Measurements from ENCODE around the gene CEP162. TPM values are rescaled to one million over a fixed set of nuclear protein-coding genes. Genes with fewer than 3 reads are reported as not detected.
A peak's percentile ranks its signal among the peaks of the same experiment; 100 is the strongest.
"Not testable (repeated sequence)": the region's sequence is repeated elsewhere in the genome, so short reads cannot be mapped to it uniquely, and the experiment has no call there.

The CEP162 gene
- total RNA-seq, 2 donors from 2014 or later: 8.0 to 8.5 TPM

DNA sequence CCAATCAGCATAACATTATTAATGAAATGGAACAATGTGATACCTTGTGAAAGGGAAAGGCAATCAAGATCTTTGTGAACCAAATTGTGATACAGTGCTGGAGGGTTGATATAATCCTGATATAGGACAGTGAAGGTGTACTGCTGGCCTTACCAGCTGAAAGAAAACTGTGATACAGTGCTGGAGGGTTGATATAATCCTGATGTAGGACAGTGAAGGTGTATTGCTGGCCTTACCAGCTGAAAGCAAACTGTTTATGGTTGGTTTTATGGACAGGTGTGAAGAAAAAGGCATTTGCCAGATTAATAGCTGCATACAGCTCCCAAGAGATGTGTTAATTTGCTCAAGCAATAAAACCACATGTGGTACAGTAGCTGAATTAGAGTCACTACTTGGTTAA, 119.9 kb downstream of the CEP162 start:
- ATAC-seq (no peak), DNase-seq (no peak)
- intact Hi-C loops (cut with DNase I, micrococcal nuclease): no loop called here

- ATAC-seq; intact Hi-C loops (cut with DNase I, micrococcal nuclease); DNase-seq: not testable (repeated sequence)
These were observed 122.1 kb downstream of the CEP162 start for GRCh38 chr6:84105215-84105924.

- ATAC-seq (no peak), DNase-seq (no peak)
- intact Hi-C loops (cut with DNase I, micrococcal nuclease): no loop called here
These were observed 124.4 kb downstream of the CEP162 start for GRCh38 chr6:84103029-84103428.

DNA sequence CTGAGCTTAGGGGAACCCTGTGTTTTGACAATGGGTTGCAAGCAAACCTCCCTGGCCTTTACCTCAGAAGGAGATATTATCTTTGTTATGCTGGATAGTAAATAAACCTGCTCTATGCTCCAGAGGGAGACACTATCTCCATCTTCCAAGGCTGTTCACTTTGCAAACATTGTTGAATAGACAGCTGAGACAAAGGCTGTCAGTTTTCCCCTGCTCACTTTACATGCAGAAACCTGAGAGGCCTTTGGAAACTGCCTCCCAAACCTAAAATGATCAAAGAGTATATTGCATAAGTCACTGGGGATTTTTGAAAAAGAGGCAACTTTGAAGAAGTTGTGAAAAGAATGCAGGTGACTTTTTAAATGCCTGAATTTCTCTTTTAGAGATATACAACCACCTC, 132.3 kb downstream of the CEP162 start:
- ATAC-seq: no peak
- intact Hi-C loops (cut with DNase I, micrococcal nuclease): no loop called here

DNA sequence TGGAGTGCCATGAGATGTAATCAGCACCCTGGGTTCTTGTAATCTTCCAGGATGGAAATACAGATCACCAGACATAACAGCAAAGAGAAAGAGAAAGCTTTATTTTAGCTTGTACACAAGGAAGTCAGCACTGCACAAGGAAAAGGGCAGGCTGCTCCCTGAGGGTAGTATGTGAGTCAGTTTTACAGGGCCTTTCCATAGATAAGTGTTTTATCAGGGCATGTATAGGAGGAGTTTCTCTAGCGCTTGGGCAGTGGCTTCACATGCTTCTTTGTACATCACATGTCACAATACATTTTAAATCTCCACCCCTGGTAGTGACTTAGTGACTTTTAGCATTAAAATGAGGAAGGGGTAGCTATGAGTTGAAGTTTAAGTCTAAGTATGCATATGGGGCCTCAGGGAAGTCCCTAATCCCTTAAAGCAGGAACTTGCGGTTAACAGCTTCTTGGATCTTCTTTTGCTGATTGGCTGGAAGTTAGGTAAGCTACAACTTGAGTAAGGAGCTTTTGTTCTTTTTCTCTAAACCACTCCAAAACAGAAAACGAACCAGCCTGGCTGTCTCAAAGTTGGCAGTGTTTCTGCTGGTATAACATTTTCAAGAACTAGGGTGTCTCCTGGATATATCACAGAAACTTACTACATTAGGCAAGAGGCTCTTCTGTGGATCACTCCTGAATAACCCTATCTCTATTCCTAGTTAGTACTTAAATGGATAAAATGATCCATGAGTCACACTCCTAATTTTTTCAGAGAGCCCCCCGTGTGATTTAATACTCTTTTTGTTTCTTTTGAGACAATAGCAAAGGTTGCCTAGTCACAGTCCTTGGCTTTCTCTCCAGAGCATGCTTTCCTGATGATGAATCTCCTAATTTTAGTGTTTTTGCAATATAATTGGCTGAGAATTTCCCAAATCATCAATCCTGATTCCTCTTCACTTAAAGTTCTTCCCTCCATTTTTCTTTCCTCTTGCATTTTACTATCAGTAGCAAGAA, 133.7 kb downstream of the CEP162 start:
- ATAC-seq: peak; percentile 99
- intact Hi-C loops (cut with DNase I, micrococcal nuclease): no loop called here

More for the DNA sequence above, 132.3 kb downstream of the CEP162 start:
- DNase-seq: no peak

GRCh38 chr6:84089552-84089951, 137.9 kb downstream of the CEP162 start:
- DNase-seq (no peak), ATAC-seq (no peak)

More for the DNA sequence above, 133.7 kb downstream of the CEP162 start:
- no peak for DNase-seq

GRCh38 chr6:84089081-84089480, 138.4 kb downstream of the CEP162 start:
- intact Hi-C loops (cut with DNase I, micrococcal nuclease): no loop called here
- DNase-seq: no peak
- no peak for ATAC-seq

More at GRCh38 chr6:84089552-84089951, 137.9 kb downstream of the CEP162 start:
- intact Hi-C loops (cut with DNase I, micrococcal nuclease): no loop called here

GRCh38 chr6:84086545-84087429, 140.7 kb downstream of the CEP162 start:
- intact Hi-C loops (cut with DNase I, micrococcal nuclease): no loop called here
- no peak for ATAC-seq
- no peak for DNase-seq

DNA sequence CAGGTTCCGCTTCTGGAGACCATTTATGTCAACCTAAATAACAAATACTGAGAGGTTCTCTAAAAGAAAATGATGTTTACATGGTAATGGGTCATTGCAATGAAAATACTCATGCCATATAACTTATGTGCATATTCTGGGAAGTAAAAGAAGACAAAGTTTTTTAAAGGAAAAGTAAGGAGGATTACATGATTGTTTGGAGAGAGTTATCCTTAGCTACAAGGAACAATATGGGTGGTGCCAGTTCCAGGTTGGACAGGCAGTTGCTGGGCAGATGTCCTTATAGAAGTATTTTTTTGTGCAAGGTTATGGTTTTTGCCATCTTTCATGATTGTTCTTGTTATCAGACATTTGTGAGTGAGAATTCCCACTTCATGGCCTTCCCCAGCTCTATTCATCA, 141.4 kb downstream of the CEP162 start:
- intact Hi-C loops (cut with DNase I, micrococcal nuclease): no loop called here
- ATAC-seq (no peak), DNase-seq (no peak)

- intact Hi-C loops (cut with DNase I, micrococcal nuclease); ATAC-seq; DNase-seq: not testable (repeated sequence)
These were observed 142.7 kb downstream of the CEP162 start for GRCh38 chr6:84084705-84085104.

GRCh38 chr6:84082689-84083265, 144.7 kb downstream of the CEP162 start:
- ATAC-seq (no peak), DNase-seq (no peak)
- intact Hi-C loops (cut with DNase I, micrococcal nuclease): no loop called here

DNA sequence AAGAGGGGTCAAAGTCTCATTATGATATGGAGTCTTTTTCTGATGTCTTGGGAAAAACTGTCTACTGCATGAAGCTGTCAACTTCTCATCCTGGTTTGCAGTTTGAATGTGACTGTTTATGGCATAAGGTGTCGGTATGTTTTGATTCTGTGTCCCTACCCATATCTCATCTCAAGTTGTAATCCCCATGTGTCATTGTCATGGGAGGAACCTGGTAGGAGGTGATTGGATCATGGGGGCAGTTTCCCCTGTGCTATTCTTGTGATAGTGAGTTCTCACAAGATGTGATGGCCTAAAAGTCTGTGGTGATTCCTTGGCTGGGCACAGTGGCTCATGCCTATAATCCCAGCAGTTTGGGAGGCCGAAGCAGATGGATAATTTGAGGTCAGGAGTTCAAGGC, 146.2 kb downstream of the CEP162 start:
- intact Hi-C loops (cut with DNase I, micrococcal nuclease): no loop called here
- no peak for DNase-seq

DNA sequence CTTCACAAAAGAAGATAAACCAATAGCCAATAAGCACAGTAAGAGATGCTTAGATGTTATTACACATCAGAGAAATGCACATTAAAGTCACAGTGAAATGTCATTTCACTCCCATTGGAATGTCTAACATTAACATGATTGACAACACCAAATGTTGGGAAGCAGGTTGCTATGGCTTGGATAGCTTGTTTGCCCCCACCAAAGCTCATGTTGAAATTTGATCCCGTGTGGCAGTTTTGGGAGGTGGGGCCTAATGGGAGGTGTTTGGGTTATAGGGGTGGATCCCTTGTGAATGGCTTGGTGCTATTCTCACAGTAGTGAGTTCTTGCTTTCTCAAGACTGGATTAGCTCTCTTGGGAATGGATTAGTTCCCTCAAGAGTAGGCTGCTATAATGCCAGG, 149.1 kb downstream of the CEP162 start:
- ATAC-seq (no peak), DNase-seq (no peak)
- intact Hi-C loops (cut with DNase I, micrococcal nuclease): no loop called here

More for the DNA sequence above, 146.2 kb downstream of the CEP162 start:
- no peak for ATAC-seq

DNA sequence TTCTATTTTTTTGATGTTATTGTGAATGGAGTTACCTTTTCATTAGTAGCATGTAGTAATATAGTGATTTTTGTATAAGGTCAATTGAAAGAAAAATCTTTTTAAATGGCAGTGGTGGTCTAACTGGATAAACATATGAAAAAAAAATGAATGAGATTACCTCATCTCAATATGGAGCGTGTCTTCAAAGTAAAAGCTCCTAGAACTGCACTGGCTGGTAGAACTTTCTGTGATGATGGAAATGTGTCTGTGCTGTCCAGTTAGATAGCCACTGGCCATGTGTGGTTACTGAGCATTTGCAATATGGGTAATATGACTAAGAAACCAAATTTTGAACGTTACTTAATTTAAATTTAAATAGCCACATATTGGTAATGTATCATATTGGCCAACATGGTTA, 149.8 kb downstream of the CEP162 start:
- ATAC-seq: no peak
- no peak for DNase-seq
- intact Hi-C loops (cut with DNase I, micrococcal nuclease): no loop called here

GRCh38 chr6:84074988-84075781, 152.3 kb downstream of the CEP162 start:
- intact Hi-C loops (cut with DNase I, micrococcal nuclease): no loop called here
- ATAC-seq: peak; percentile 47
- DNase-seq: no peak

All from left colon (tissue), 2 donors.